AG08396 (cell line): ENCODE results near the gene SGIP1.

Source experiments
- DNase-seq: peaks from one replicate; pipeline ENCODE4 v3.0.0; 2012; ENCODE audit warnings: low spot score, mixed read lengths

The SGIP1 gene

GRCh38 chr1:66607458-66607857, 73.5 kb downstream of the SGIP1 start:
- DNase-seq = no peak

- no peak for DNase-seq
Observed at GRCh38 chr1:66613187-66613586, 79.2 kb downstream of the SGIP1 start.

GRCh38 chr1:66617362-66618184, 83.6 kb downstream of the SGIP1 start:
- DNase-seq = no peak

GRCh38 chr1:66618390-66618789, 84.4 kb downstream of the SGIP1 start:
- peak; percentile 20 for DNase-seq

GRCh38 chr1:66623812-66624211, 89.9 kb downstream of the SGIP1 start:
- DNase-seq = no peak

- no peak for DNase-seq
Observed at GRCh38 chr1:66624412-66625060, 90.6 kb downstream of the SGIP1 start.

- DNase-seq = no peak
Observed at GRCh38 chr1:66626261-66626660, 92.3 kb downstream of the SGIP1 start.

GRCh38 chr1:66628926-66629325, 95.0 kb downstream of the SGIP1 start:
- no peak for DNase-seq

GRCh38 chr1:66633159-66633558, 99.2 kb downstream of the SGIP1 start:
- no peak for DNase-seq

GRCh38 chr1:66637146-66637545, 103.2 kb downstream of the SGIP1 start:
- no peak for DNase-seq

GRCh38 chr1:66641891-66642473, 108.0 kb downstream of the SGIP1 start:
- DNase-seq = no peak

GRCh38 chr1:66642992-66643391, 109.0 kb downstream of the SGIP1 start:
- no peak for DNase-seq

GRCh38 chr1:66644331-66644730, 110.4 kb downstream of the SGIP1 start:
- no peak for DNase-seq

- no peak for DNase-seq
Observed at GRCh38 chr1:66648901-66649595, 115.1 kb downstream of the SGIP1 start.

GRCh38 chr1:66652556-66652955, 118.6 kb downstream of the SGIP1 start:
- DNase-seq = no peak

GRCh38 chr1:66654643-66655042, 120.7 kb downstream of the SGIP1 start:
- DNase-seq = no peak

GRCh38 chr1:66671455-66671854, 137.5 kb downstream of the SGIP1 start:
- DNase-seq = no peak

- peak; percentile 8 for DNase-seq
Observed at GRCh38 chr1:66676613-66677298, 142.8 kb downstream of the SGIP1 start.

- DNase-seq = no peak
Observed at GRCh38 chr1:66678146-66678545, 144.2 kb downstream of the SGIP1 start.

GRCh38 chr1:66679140-66679539, 145.2 kb downstream of the SGIP1 start:
- no peak for DNase-seq

- no peak for DNase-seq
Observed at GRCh38 chr1:66681686-66682085, 147.7 kb downstream of the SGIP1 start.

GRCh38 chr1:66682106-66682505, 148.2 kb downstream of the SGIP1 start:
- no peak for DNase-seq
